ENCODE data around the gene RSPH9. TPM values are rescaled to one million over a fixed set of nuclear protein-coding genes. Genes with fewer than 3 reads are reported as not detected.
"Not testable (repeated sequence)": the region's sequence is repeated elsewhere in the genome, so short reads cannot be mapped to it uniquely, and the experiment has no call there.

RSPH9 gene
- total RNA-seq, 6 experiments from 2014 or later, result not detected

- Histone ChIP-seq H3K36me3 (no peaks in the 10 kb centered on the region), H3K4me3 (no peak overlapping the region), H3K27me3 (peaks cover 0 to 5% of the 10 kb centered on the region in 2 donors), H3K9me3 (no peaks in the 10 kb centered on the region), H3K27ac (no peak overlapping the region), H3K4me1 (no peaks in the 10 kb centered on the region)
- intact Hi-C loops (cut with DNase I), result no loop called here
- 73% methylated on average over 4 of the region's 4 CpGs for WGBS (ENCODE audit: insufficient coverage, low coverage, low lambda C conversion rate, missing lambda C conversion rate)
- no peak for DNase-seq
- no peak for TF ChIP-seq POLR2A (IDR thresholded peaks at IDR 0.05)
- TF ChIP-seq, protein P1, sequence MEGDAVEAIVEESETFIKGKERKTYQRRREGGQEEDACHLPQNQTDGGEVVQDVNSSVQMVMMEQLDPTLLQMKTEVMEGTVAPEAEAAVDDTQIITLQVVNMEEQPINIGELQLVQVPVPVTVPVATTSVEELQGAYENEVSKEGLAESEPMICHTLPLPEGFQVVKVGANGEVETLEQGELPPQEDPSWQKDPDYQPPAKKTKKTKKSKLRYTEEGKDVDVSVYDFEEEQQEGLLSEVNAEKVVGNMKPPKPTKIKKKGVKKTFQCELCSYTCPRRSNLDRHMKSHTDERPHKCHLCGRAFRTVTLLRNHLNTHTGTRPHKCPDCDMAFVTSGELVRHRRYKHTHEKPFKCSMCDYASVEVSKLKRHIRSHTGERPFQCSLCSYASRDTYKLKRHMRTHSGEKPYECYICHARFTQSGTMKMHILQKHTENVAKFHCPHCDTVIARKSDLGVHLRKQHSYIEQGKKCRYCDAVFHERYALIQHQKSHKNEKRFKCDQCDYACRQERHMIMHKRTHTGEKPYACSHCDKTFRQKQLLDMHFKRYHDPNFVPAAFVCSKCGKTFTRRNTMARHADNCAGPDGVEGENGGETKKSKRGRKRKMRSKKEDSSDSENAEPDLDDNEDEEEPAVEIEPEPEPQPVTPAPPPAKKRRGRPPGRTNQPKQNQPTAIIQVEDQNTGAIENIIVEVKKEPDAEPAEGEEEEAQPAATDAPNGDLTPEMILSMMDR (IDR thresholded peaks at IDR 0.05), result no peak
- ATAC-seq, result no peak
Measured at GRCh38 chr6:43695967-43696291, 51.1 kb downstream of the RSPH9 start.

- intact Hi-C loops (cut with DNase I), result no loop called here
- WGBS (ENCODE audit: insufficient coverage, low coverage, low lambda C conversion rate, missing lambda C conversion rate), result 97% methylated on average over 3 of the region's 3 CpGs
- H3K4me1 ChIP-seq, result no peaks in the 10 kb centered on the region
Measured at GRCh38 chr6:43697421-43697820, 52.6 kb downstream of the RSPH9 start.

GRCh38 chr6:43698584-43699349 lies 53.9 kb downstream of the RSPH9 start:
- Histone ChIP-seq H3K9me3 (no peaks in the 10 kb centered on the region), H3K4me3 (no peak overlapping the region), H3K27ac (peak overlapping the region; percentile 24 to 41 (median 36)), H3K27me3 (no peaks in the 10 kb centered on the region), H3K36me3 (no peaks in the 10 kb centered on the region), H3K4me1 (no peaks in the 10 kb centered on the region)
- 9% methylated on average over 6 of the region's 8 CpGs for WGBS (ENCODE audit: insufficient coverage, low coverage, low lambda C conversion rate, missing lambda C conversion rate)
- TF ChIP-seq POLR2A (IDR thresholded peaks at IDR 0.05), result no peak
- TF ChIP-seq, protein P1 (IDR thresholded peaks at IDR 0.05), result no peak
- DNase-seq (peak in 1 of 3 donors; percentile 54), ATAC-seq (peak; percentile 44 to 59 (median 54))
- intact Hi-C loops (cut with DNase I), result no loop called here

More at GRCh38 chr6:43697421-43697820, 52.6 kb downstream of the RSPH9 start:
- H3K4me3 ChIP-seq, result no peak overlapping the region
- peaks cover 0 to under 1% of the 10 kb centered on the region in 2 donors for H3K27me3 ChIP-seq
- H3K36me3 ChIP-seq, result no peaks in the 10 kb centered on the region
- H3K9me3 ChIP-seq, result no peaks in the 10 kb centered on the region
- ATAC-seq (no peak), DNase-seq (no peak)
- TF ChIP-seq, protein P1 (IDR thresholded peaks at IDR 0.05), result no peak
- TF ChIP-seq POLR2A (IDR thresholded peaks at IDR 0.05), result no peak
- no peak overlapping the region for H3K27ac ChIP-seq

DNA sequence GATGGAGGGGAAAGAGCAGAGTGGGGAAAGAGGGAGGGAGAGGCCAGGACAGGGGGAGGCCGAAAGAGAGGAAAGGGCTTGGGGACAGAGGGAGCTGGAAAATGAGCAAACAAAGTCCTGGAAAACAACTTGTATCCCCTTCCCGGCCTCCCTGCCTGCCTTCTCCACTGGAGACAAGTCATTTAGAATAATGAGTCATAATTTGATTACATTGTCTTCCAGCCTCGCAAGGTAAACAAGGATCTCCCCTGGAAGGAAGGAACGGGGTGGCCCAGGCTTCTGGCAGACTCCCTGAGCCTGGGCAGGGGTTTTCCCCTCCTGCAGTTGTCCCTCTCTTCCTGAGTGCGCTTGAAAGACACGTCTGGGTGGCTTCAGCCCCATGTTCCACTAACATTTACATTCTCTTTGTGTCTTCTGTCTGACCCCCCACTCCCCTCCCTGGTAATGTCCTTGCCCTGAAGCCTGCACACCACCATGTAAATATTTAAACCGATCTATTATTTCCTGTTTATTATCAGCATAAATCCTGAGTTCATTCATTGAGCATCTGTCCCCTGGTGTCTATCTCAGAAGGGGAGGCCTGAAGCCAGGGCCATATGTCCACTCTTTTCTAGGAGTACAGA lies 54.8 kb downstream of the RSPH9 start:
- Histone ChIP-seq H3K4me3 (no peak overlapping the region), H3K27me3 (no peaks in the 10 kb centered on the region), H3K27ac (peak overlapping the region; percentile 24 to 41 (median 36)), H3K36me3 (no peaks in the 10 kb centered on the region), H3K9me3 (no peaks in the 10 kb centered on the region), H3K4me1 (no peaks in the 10 kb centered on the region)
- DNase-seq (peak in 1 of 3 donors; percentile 34), ATAC-seq (peak; percentile 19 to 60 (median 38))
- WGBS (ENCODE audit: insufficient coverage, low coverage, low lambda C conversion rate, missing lambda C conversion rate), result 48% methylated on average over 4 of the region's 7 CpGs
- TF ChIP-seq POLR2A (IDR thresholded peaks at IDR 0.05), result no peak
- TF ChIP-seq, protein P1 (IDR thresholded peaks at IDR 0.05), result no peak
- intact Hi-C loops (cut with DNase I), result no loop called here

DNA sequence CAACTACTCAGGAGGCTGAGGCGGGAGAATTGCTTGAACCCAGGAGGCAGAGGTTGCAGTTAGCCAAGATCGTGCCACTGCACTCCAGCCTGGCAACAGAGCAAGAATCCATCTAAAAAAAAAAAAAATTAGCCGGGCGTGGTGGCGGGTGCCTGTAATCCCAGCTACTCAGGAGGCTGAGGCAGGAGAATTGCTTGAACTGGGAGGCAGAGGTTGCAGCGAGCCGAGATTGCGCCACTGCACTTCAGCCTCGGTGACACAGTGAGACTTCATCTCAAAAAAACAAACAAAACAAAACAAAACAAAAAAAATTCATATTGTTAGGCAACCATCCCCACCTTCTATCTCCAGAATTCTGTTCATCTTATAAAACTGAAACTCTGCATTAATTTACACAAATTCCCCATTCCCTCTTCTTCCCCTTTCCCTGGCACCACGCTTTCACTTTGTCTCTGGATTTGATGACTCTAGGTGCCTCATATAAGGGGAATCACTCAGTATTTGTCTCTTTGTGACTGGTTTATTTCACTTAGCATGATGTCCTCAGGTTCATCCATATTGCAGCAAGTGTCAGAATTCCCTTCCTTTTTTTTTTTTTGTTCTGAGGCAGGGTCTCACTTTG lies 56.2 kb downstream of the RSPH9 start:
- H3K27me3 ChIP-seq; H3K9me3 ChIP-seq; H3K36me3 ChIP-seq; intact Hi-C loops (cut with DNase I); ATAC-seq; H3K4me3 ChIP-seq; DNase-seq; H3K4me1 ChIP-seq; H3K27ac ChIP-seq: not testable (repeated sequence)
- 68% methylated on average over 9 of the region's 10 CpGs for WGBS (ENCODE audit: insufficient coverage, low coverage, low lambda C conversion rate, missing lambda C conversion rate)
